Measurements from ENCODE around the gene FAT1.

- TF ChIP-seq YY1 (IDR thresholded peaks at IDR 0.05; ENCODE audit: insufficient read depth, insufficient read length) (no peak), ZNF274 (IDR thresholded peaks at IDR 0.05; ENCODE audit: low read depth, low read length) (no peak)
Measured at GRCh38 chr4:186698525-186698924, 25.1 kb downstream of the FAT1 start.

All from NT2/D1 (cell line).